NT2/D1 (cell line): Measurements from ENCODE around the gene SNCG.

Experiments
- SUZ12 ChIP-seq: IDR thresholded peaks from 2 replicates; pipeline ENCODE4 v1.6.1; 2011; ENCODE audit not compliant: insufficient read length, insufficient read depth; ENCODE audit errors: extremely low read depth
- YY1 ChIP-seq: IDR thresholded peaks from 2 replicates; pipeline ENCODE4 v1.6.1; 2011; ENCODE audit not compliant: insufficient read length, insufficient read depth

GRCh38 chr10:86931872-86932271 lies 26.5 kb upstream of the SNCG start:
- TF ChIP-seq YY1: no peak
- TF ChIP-seq SUZ12: no peak
